ENCODE measurements around the gene RAD51B. TPM values are rescaled to one million over a fixed set of nuclear protein-coding genes. Genes with fewer than 3 reads are reported as not detected.

Gene RAD51B
- total and polyA plus RNA-seq, 9 of the 15 experiments (the other 6 are each of a cell fraction or from before 2014, with no cell fraction given), result 8.5 to 17.3 (median 11.3) TPM

GRCh38 chr14:68133856-68134255 is 314.3 kb downstream of the RAD51B start (continued):
- TF ChIP-seq CHD7 (IDR thresholded peaks at IDR 0.05; ENCODE audit: low read depth, low read length) (no peak), FOXJ2 (tag; IDR thresholded peaks at IDR 0.05) (no peak), MIER1 (IDR thresholded peaks at IDR 0.05; ENCODE audit: low read depth) (no peak), POLR2AphosphoS2 (IDR thresholded peaks at IDR 0.05; ENCODE audit: low read length) (no peak), NEUROD1 (IDR thresholded peaks at IDR 0.05; ENCODE audit: borderline replicate concordance, low read depth, low read length, partially characterized antibody) (no peak), SRSF9 (IDR thresholded peaks at IDR 0.05; ENCODE audit: borderline replicate concordance, low read depth, low read length) (no peak), KLF6 (CRISPR knock-in tag; IDR thresholded peaks at IDR 0.05; ENCODE audit: borderline replicate concordance) (no peak), MCM2 (IDR thresholded peaks at IDR 0.05; ENCODE audit: low read depth) (no peak), ZNF561 (CRISPR knock-in tag; conservative IDR thresholded peaks at IDR 0.05) (no peak), GATAD2B (IDR thresholded peaks at IDR 0.05; ENCODE audit: borderline replicate concordance) (no peak), SMAD2 (IDR thresholded peaks at IDR 0.05; ENCODE audit: low read depth, low read length) (no peak), HMG20A (CRISPR knock-in tag; conservative IDR thresholded peaks at IDR 0.05) (no peak)
- TF ChIP-seq, protein P1, sequence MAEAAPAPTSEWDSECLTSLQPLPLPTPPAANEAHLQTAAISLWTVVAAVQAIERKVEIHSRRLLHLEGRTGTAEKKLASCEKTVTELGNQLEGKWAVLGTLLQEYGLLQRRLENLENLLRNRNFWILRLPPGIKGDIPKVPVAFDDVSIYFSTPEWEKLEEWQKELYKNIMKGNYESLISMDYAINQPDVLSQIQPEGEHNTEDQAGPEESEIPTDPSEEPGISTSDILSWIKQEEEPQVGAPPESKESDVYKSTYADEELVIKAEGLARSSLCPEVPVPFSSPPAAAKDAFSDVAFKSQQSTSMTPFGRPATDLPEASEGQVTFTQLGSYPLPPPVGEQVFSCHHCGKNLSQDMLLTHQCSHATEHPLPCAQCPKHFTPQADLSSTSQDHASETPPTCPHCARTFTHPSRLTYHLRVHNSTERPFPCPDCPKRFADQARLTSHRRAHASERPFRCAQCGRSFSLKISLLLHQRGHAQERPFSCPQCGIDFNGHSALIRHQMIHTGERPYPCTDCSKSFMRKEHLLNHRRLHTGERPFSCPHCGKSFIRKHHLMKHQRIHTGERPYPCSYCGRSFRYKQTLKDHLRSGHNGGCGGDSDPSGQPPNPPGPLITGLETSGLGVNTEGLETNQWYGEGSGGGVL (CRISPR knock-in tag; IDR thresholded peaks at IDR 0.05), result no peak

Measured in K562 (cell line).